ENCODE data around the gene GPR176. TPM values are rescaled to one million over a fixed set of nuclear protein-coding genes. Genes with fewer than 3 reads are reported as not detected.

Gene GPR176
- total and polyA plus RNA-seq, 4 donors: 13.7 to 29.7 (median 28.2) TPM

DNA sequence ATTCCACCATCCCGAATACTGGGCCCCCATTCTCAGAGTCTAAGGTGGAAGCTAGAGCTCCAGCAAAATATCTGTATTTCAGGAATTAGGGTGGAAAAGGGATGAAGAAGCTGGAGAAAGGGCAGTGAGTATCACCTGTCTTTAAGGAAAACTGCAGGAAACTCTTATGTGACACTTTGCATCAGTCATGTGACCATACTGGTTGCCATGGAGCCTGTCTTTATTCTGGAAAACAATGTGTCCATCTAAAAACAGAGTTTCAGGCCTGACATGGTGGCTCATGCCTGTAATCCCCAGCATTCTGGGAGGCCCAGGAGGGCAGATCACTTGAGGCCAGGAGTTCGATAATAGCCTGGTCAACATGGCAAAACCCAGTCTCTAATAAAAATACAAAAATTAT is 84.5 kb downstream of the GPR176 start:
- Histone ChIP-seq H3K9me3 (ENCODE audit: control insufficient read depth, insufficient read depth, low read length) (no peaks in the 10 kb centered on the region), H3K27me3 (ENCODE audit: control insufficient read depth, insufficient read depth, low read length) (no peaks in the 10 kb centered on the region), H3K4me1 (ENCODE audit: control insufficient read depth, insufficient read depth, low read length) (peaks cover 2% of the 10 kb centered on the region), H3K36me3 (ENCODE audit: control insufficient read depth, insufficient read depth, low read length) (no peaks in the 10 kb centered on the region), H3K4me3 (ENCODE audit: low read depth, low read length) (no peak overlapping the region), H3K27ac (ENCODE audit: low read depth, low read length) (no peak overlapping the region)
- no CpG with 5 or more reads among the region's 2 CpGs for WGBS (ENCODE audit: insufficient coverage)
- DNase-seq (ENCODE audit: low read depth in 4 of 6, low spot score in 6 of 6): peak in 1 of 6 donors; percentile 30

DNA sequence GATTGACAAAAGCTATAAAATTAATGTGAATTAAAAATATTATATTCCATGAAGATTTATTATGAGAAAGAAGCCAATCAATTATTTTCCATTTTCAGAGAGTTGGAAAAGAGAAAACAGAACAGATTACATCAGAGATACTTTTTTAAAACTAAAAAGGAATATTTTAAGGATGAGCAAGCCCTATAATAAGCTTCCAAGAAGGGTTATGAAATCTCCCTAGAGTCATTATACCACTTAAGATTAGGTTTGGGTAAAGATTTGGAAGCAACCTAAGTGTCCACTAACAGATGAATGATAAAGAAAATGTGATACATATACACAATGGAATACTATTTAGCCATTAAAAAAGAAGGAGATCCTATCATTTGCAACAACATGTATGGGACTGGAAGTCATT is 85.8 kb downstream of the GPR176 start:
- Histone ChIP-seq H3K4me1 (ENCODE audit: control insufficient read depth, insufficient read depth, low read length) (peaks cover 2% of the 10 kb centered on the region), H3K36me3 (ENCODE audit: control insufficient read depth, insufficient read depth, low read length) (no peaks in the 10 kb centered on the region), H3K27me3 (ENCODE audit: control insufficient read depth, insufficient read depth, low read length) (no peaks in the 10 kb centered on the region), H3K4me3 (ENCODE audit: low read depth, low read length) (no peak overlapping the region), H3K27ac (ENCODE audit: low read depth, low read length) (no peak overlapping the region), H3K9me3 (ENCODE audit: control insufficient read depth, insufficient read depth, low read length) (no peaks in the 10 kb centered on the region)
- DNase-seq (ENCODE audit: low read depth in 4 of 6, low spot score in 6 of 6): no peak

DNA sequence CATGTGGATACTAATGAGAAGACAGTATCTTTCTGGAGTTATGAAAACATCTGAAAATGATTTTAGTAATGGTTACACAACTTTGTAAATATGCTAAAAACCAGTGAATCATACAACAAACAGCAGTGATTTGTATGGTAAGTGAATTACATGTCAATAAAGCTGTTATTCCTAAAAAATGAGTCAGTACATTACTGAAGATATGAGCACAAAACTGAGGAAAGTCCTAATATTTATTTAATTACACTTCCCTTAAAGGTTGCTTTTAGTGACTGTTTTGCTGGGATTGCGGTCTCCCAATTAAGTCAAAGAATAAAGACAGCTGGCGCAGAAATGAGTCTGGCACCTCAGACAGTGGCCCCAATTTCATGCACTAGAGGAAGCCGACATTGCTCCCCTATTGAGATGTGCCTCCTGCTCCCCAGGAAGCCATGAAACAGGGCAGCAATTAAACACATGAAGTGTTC is 86.5 kb downstream of the GPR176 start:
- no peaks in the 10 kb centered on the region for H3K36me3 ChIP-seq (ENCODE audit: control insufficient read depth, insufficient read depth, low read length)
- H3K4me3 ChIP-seq (ENCODE audit: low read depth, low read length): no peak overlapping the region
- no peaks in the 10 kb centered on the region for H3K9me3 ChIP-seq (ENCODE audit: control insufficient read depth, insufficient read depth, low read length)
- H3K4me1 ChIP-seq (ENCODE audit: control insufficient read depth, insufficient read depth, low read length): peaks cover 2% of the 10 kb centered on the region
- DNase-seq (ENCODE audit: low read depth in 4 of 6, low spot score in 6 of 6): peak in 2 of 6 donors; percentile 75 to 88
- H3K27ac ChIP-seq (ENCODE audit: low read depth, low read length): no peak overlapping the region
- H3K27me3 ChIP-seq (ENCODE audit: control insufficient read depth, insufficient read depth, low read length): no peaks in the 10 kb centered on the region
- WGBS (ENCODE audit: insufficient coverage): 41% methylated on average over 3 of the region's 3 CpGs

DNA sequence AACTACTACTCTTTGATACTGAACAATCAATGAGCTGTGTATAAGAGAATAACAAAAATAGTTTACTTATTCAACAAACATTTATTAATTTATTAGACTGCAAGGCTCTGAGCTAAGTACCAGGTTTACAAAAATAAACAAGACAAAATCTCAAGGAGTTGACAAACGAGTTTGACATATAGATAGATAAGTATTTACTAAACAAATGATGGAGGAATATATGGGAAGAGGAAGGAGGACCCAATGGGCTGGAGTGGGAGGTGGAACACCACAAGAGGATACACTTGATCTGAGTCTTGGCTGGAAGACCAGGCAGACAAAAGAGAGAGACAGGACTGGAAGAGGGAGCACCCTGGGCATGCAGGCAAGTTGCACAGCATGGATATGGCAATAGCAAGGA is 89.9 kb downstream of the GPR176 start:
- no CpG with 5 or more reads among the region's 1 CpG for WGBS (ENCODE audit: insufficient coverage)
- H3K27ac ChIP-seq (ENCODE audit: low read depth, low read length): no peak overlapping the region
- peak in 2 of 6 donors; percentile 11 to 32 for DNase-seq (ENCODE audit: low read depth in 4 of 6, low spot score in 6 of 6)

DNA sequence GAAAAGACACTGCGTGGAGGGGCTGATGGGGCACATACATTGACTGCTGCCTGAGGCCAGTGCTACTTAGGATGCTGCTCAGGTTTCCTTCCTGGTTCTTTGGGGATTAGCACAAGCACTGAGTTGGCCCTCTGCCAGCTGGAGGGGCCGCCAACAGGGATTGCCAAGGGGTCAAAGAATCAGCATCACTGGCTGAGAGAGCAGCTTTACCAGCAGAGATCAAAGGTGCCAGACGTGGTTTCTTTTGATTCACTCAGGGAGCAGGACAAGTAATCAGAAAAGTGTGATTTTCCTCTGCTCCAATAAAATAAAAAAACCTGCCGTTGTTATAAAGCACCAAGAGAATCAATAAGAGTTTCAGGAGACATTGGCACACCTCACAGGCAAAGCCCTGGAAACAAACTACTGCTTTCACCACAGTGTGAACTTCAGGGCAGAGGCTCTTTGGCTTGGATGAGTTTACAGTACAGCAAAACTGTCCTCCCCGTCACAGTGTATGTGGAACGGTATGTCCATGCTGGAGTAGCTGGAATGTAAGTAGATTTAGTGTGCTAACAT is 91.6 kb downstream of the GPR176 start:
- DNase-seq (ENCODE audit: low read depth in 4 of 6, low spot score in 6 of 6): peak in 5 of 6 donors; percentile 62 to 89 (median 76)

More for the DNA sequence above, 89.9 kb downstream of the GPR176 start:
- no peaks in the 10 kb centered on the region for H3K27me3 ChIP-seq (ENCODE audit: control insufficient read depth, insufficient read depth, low read length)
- no peaks in the 10 kb centered on the region for H3K9me3 ChIP-seq (ENCODE audit: control insufficient read depth, insufficient read depth, low read length)
- no peaks in the 10 kb centered on the region for H3K36me3 ChIP-seq (ENCODE audit: control insufficient read depth, insufficient read depth, low read length)
- H3K4me1 ChIP-seq (ENCODE audit: control insufficient read depth, insufficient read depth, low read length): peaks cover 7% of the 10 kb centered on the region
- H3K4me3 ChIP-seq (ENCODE audit: low read depth, low read length): no peak overlapping the region

DNA sequence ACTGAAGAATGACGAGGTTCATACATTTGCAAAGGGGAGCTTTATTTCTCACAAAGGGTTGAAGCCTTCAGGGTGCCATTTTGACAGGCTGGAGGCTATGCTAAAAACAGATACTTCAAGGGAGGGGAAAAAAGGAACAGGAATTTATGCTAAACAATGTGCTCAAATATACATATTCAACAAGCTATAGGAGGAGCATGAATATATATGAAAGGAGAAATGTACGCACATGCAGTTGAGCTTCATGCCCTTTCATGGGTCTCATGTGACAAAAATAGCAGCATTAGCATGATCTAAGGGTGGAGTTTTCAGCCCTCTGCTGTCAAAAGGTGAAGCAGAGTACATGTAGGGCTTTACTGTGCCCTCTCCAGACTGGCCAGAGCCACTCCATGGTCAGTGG is 93.1 kb downstream of the GPR176 start:
- Histone ChIP-seq H3K36me3 (ENCODE audit: control insufficient read depth, insufficient read depth, low read length) (no peaks in the 10 kb centered on the region), H3K27ac (ENCODE audit: low read depth, low read length) (no peak overlapping the region), H3K9me3 (ENCODE audit: control insufficient read depth, insufficient read depth, low read length) (no peaks in the 10 kb centered on the region), H3K27me3 (ENCODE audit: control insufficient read depth, insufficient read depth, low read length) (no peaks in the 10 kb centered on the region), H3K4me1 (ENCODE audit: control insufficient read depth, insufficient read depth, low read length) (peaks cover 5% of the 10 kb centered on the region), H3K4me3 (ENCODE audit: low read depth, low read length) (no peak overlapping the region)
- DNase-seq (ENCODE audit: low read depth in 4 of 6, low spot score in 6 of 6): no peak
- WGBS (ENCODE audit: insufficient coverage): 100% methylated on average over 2 of the region's 2 CpGs

More for the DNA sequence above, 91.6 kb downstream of the GPR176 start:
- Histone ChIP-seq H3K4me1 (ENCODE audit: control insufficient read depth, insufficient read depth, low read length) (peaks cover 5% of the 10 kb centered on the region), H3K4me3 (ENCODE audit: low read depth, low read length) (no peak overlapping the region), H3K36me3 (ENCODE audit: control insufficient read depth, insufficient read depth, low read length) (no peaks in the 10 kb centered on the region), H3K27me3 (ENCODE audit: control insufficient read depth, insufficient read depth, low read length) (no peaks in the 10 kb centered on the region), H3K27ac (ENCODE audit: low read depth, low read length) (no peak overlapping the region), H3K9me3 (ENCODE audit: control insufficient read depth, insufficient read depth, low read length) (no peaks in the 10 kb centered on the region)
- WGBS (ENCODE audit: insufficient coverage): 29% methylated on average over 6 of the region's 6 CpGs

DNA sequence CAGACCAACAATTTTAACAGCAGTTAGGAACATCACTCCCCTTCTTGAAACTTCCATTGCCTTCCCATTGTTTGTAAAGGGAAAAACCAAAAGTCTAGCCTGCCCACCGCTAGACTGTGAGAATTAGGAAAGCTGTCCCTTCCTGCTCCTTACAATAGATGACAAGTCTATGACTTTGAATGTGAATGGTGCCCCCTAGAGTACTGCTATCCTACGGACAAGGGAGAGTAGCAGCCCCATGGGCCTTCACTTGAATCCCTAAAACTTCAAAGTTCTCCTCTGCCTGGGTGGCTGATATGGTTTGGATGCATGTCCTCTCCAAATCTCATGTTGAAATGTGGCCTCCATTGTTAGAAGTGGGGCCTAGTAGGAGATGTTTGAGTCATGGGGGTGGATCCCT is 96.4 kb downstream of the GPR176 start:
- WGBS (ENCODE audit: insufficient coverage): no CpG with 5 or more reads among the region's 2 CpGs
- no peak overlapping the region for H3K27ac ChIP-seq (ENCODE audit: low read depth, low read length)
- no peaks in the 10 kb centered on the region for H3K27me3 ChIP-seq (ENCODE audit: control insufficient read depth, insufficient read depth, low read length)
- peaks cover 5% of the 10 kb centered on the region for H3K4me1 ChIP-seq (ENCODE audit: control insufficient read depth, insufficient read depth, low read length)
- no peaks in the 10 kb centered on the region for H3K9me3 ChIP-seq (ENCODE audit: control insufficient read depth, insufficient read depth, low read length)
- H3K4me3 ChIP-seq (ENCODE audit: low read depth, low read length): no peak overlapping the region
- H3K36me3 ChIP-seq (ENCODE audit: control insufficient read depth, insufficient read depth, low read length): no peaks in the 10 kb centered on the region
- DNase-seq (ENCODE audit: low read depth in 4 of 6, low spot score in 6 of 6): no peak

DNA sequence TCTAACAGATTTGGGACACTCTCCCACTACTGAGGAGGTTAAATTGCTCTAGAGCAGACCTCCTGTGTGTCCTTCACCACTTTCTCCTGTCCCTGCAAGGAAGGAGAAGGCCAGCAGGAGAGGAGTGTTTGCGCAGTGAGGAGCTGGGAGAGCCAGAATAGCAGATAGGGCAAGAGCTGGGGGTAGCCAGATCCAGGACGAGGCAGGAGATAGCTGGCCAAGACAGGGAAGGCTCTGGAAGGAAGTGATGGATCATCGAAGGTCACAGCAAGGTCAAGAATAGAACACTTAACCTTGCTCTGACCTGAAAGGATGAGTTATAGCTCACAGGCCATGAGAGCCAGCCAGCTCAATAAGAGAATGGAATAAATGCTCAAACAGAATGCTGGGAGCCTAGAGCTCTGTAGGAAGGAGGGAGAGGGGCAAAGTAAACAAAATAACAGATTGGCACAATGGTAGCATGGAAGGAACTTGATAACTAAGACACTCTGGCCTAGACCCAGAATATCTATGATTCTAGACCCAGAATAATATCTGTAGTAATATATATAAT is 99.9 kb downstream of the GPR176 start:
- 55% methylated on average over 3 of the region's 3 CpGs for WGBS (ENCODE audit: insufficient coverage)
- H3K36me3 ChIP-seq (ENCODE audit: control insufficient read depth, insufficient read depth, low read length): no peaks in the 10 kb centered on the region
- no peak for DNase-seq (ENCODE audit: low read depth in 4 of 6, low spot score in 6 of 6)
- no peak overlapping the region for H3K27ac ChIP-seq (ENCODE audit: low read depth, low read length)
- no peak overlapping the region for H3K4me3 ChIP-seq (ENCODE audit: low read depth, low read length)
- H3K27me3 ChIP-seq (ENCODE audit: control insufficient read depth, insufficient read depth, low read length): no peaks in the 10 kb centered on the region
- no peaks in the 10 kb centered on the region for H3K4me1 ChIP-seq (ENCODE audit: control insufficient read depth, insufficient read depth, low read length)
- no peaks in the 10 kb centered on the region for H3K9me3 ChIP-seq (ENCODE audit: control insufficient read depth, insufficient read depth, low read length)

DNA sequence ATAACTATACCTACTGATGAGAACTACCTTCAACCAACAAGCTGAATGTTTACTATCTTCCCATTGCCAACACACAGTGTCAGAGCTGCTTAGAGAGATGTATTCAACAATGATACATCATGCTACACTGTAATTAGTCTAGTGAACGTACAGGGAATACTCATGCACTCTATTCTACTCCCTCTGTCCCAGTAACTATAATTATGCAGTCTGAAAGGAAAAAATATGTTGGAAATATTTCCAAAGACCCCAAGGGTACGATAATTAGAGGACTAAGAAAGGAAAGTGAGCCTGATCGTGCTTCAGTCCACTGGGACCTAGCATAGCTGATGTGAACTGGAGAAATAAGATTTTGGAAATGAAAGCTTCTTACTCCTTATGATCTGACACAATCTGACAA is 100.5 kb downstream of the GPR176 start:
- no peaks in the 10 kb centered on the region for H3K9me3 ChIP-seq (ENCODE audit: control insufficient read depth, insufficient read depth, low read length)
- no peaks in the 10 kb centered on the region for H3K27me3 ChIP-seq (ENCODE audit: control insufficient read depth, insufficient read depth, low read length)
- H3K4me1 ChIP-seq (ENCODE audit: control insufficient read depth, insufficient read depth, low read length): no peaks in the 10 kb centered on the region
- DNase-seq (ENCODE audit: low read depth in 4 of 6, low spot score in 6 of 6): peak in 1 of 6 donors; percentile 85
- no peak overlapping the region for H3K4me3 ChIP-seq (ENCODE audit: low read depth, low read length)
- WGBS (ENCODE audit: insufficient coverage): 80% methylated on average over 2 of the region's 3 CpGs
- H3K27ac ChIP-seq (ENCODE audit: low read depth, low read length): no peak overlapping the region
- no peaks in the 10 kb centered on the region for H3K36me3 ChIP-seq (ENCODE audit: control insufficient read depth, insufficient read depth, low read length)

DNA sequence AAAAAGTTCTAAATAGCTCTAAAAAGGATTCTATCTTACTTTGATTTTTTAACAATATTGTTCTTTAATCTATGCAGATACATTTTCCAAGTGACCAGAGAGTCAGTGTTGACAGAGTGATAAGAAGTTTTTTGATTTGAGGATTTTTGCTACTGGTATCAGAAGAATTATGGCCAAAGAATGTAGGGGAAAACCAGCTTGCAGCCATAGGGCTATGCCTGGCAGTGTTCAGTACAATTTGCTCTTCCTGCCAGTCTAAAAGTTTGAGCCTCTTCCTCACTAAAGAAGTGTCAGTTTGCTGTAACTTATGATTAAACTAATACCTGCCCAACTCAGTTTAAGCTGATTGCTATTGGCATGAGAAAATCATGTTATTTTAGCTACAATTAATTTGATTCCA is 102.2 kb downstream of the GPR176 start:
- DNase-seq (ENCODE audit: low read depth in 4 of 6, low spot score in 6 of 6): no peak
- Histone ChIP-seq H3K27ac (ENCODE audit: low read depth, low read length) (no peak overlapping the region), H3K4me3 (ENCODE audit: low read depth, low read length) (no peak overlapping the region), H3K4me1 (ENCODE audit: control insufficient read depth, insufficient read depth, low read length) (no peaks in the 10 kb centered on the region), H3K27me3 (ENCODE audit: control insufficient read depth, insufficient read depth, low read length) (no peaks in the 10 kb centered on the region), H3K9me3 (ENCODE audit: control insufficient read depth, insufficient read depth, low read length) (no peaks in the 10 kb centered on the region), H3K36me3 (ENCODE audit: control insufficient read depth, insufficient read depth, low read length) (no peaks in the 10 kb centered on the region)

All from spinal cord (tissue), 10 donors.